Naive thymus-derived CD4-positive, alpha-beta T cell (primary cell): ENCODE results near the gene INTS1. TPM values are rescaled to one million over a fixed set of nuclear protein-coding genes. Genes with fewer than 3 reads are reported as not detected.

Experiments used
- ATAC-seq: fragments of 150-1000 bp; cut with Tn5 transposase; 2 replicates; pipeline ENCODE4 v1.10.0; 2021; ENCODE audit warnings: mild to moderate bottlenecking, moderate library complexity
- CTCF ChIA-PET: fragments of 350-600 bp; sonication (Branson Sonifier 250); formaldehyde crosslinking; loops from one replicate; lab custom pipeline; 2021; ENCODE audit warnings: antibody characterized with exemption; lab: Charles Lee
- POLR2A ChIA-PET: fragments of 350-600 bp; sonication (Branson Sonifier 250); formaldehyde crosslinking; loops from one replicate; lab custom pipeline; 2021; ENCODE audit warnings: antibody characterized with exemption, inconsistent platforms; lab: Charles Lee
- DNase-seq, 9 donors: peaks; one replicate each; pipeline versions ENCODE4 v3.0.0 to v3.0.0-alpha.2; 2020 to 2022; ENCODE audit warnings: mixed read lengths in 1 of 9
- H3K27ac ChIP-seq: one replicate; pipeline ENCODE4 v1.7.0; 2013; ENCODE audit warnings: mild to moderate bottlenecking, low read depth, low read length, moderate library complexity
- H3K27me3 ChIP-seq, 2 donors: one replicate each; pipeline ENCODE4 v1.7.0; 2013; ENCODE audit warnings: low read length in 2 of 2, mild to moderate bottlenecking in 2 of 2, moderate library complexity in 2 of 2; ENCODE audit not compliant: control insufficient read depth in 2 of 2, insufficient read depth in 2 of 2
- H3K36me3 ChIP-seq, 3 experiments: 1 replicate in 2 of 3; 2 replicates in 1 of 3; pipeline ENCODE4 v1.7.0; 2013; ENCODE audit warnings: low read length in 3 of 3, mild to moderate bottlenecking in 3 of 3, moderate library complexity in 1 of 3; ENCODE audit not compliant: insufficient read depth in 3 of 3, control insufficient read depth in 2 of 3
- H3K4me1 ChIP-seq, 2 donors: one replicate each; pipeline ENCODE4 v1.7.0; 2013; ENCODE audit warnings: low read length in 2 of 2, mild to moderate bottlenecking in 2 of 2, moderate library complexity in 1 of 2; ENCODE audit not compliant: control insufficient read depth in 2 of 2, insufficient read depth in 2 of 2
- H3K4me3 ChIP-seq: 2 replicates; pipeline ENCODE4 v1.7.0; 2013; ENCODE audit warnings: mild to moderate bottlenecking, low read length
- H3K9me3 ChIP-seq, 3 experiments: 1 replicate in 2 of 3; 2 replicates in 1 of 3; pipeline ENCODE4 v1.7.0; 2013; ENCODE audit warnings: low read length in 3 of 3; ENCODE audit not compliant: control insufficient read depth in 2 of 3
- H3K27ac Mint-ChIP-seq, 9 donors: one replicate each; pipeline ENCODE4 v1.8.0; 2020 to 2022; ENCODE audit warnings: mixed read lengths in 9 of 9, mild to moderate bottlenecking in 8 of 9, moderate library complexity in 5 of 9, inconsistent platforms in 2 of 9
- H3K27me3 Mint-ChIP-seq, 5 donors: one replicate each; pipeline ENCODE4 v1.8.0; 2021 to 2022; ENCODE audit warnings: mixed read lengths in 5 of 5, mild to moderate bottlenecking in 1 of 5
- H3K36me3 Mint-ChIP-seq, 5 donors: one replicate each; pipeline ENCODE4 v1.8.0; 2020 to 2022; ENCODE audit warnings: mixed read lengths in 5 of 5, mild to moderate bottlenecking in 3 of 5, inconsistent platforms in 1 of 5
- H3K4me1 Mint-ChIP-seq, 7 donors: one replicate each; pipeline ENCODE4 v1.8.0; 2020 to 2022; ENCODE audit warnings: mixed read lengths in 7 of 7, mild to moderate bottlenecking in 3 of 7, inconsistent platforms in 1 of 7
- H3K4me3 Mint-ChIP-seq, 10 donors: one replicate each; pipeline ENCODE4 v1.8.0; 2020 to 2022; ENCODE audit warnings: mild to moderate bottlenecking in 10 of 10, mixed read lengths in 10 of 10, moderate library complexity in 6 of 10, inconsistent platforms in 2 of 10
- H3K9me3 Mint-ChIP-seq, 11 donors: one replicate each; pipeline ENCODE4 v1.8.0; 2020 to 2022; ENCODE audit warnings: mixed read lengths in 11 of 11, mild to moderate bottlenecking in 4 of 11, inconsistent platforms in 1 of 11, moderate library complexity in 1 of 11
- intact Hi-C, 2 donors: fragments of 100-400 bp; cut with micrococcal nuclease; formaldehyde crosslinking; loops; one replicate each; pipeline ENCODE4 v1.15.1; 2023
- polyA plus RNA-seq, 2 donors: library from polyadenylated mRNA; unstranded; fragments of 300-500 nt; fragmentation: Illumina TruSeq; gene quantifications; one replicate each; pipeline ENCODE4 v1.2.3, GENCODE V29; 2021
- total RNA-seq, 6 experiments: library from RNA in 5 of 6; stranded (reverse) in 5 of 6; gene quantifications; 1 replicate in 5 of 6; 2 replicates in 1 of 6; pipeline ENCODE4 v1.2.3 and lab custom pipeline; 2021 to 2026

Gene INTS1
- total and polyA plus RNA-seq, 7 experiments from 2014 or later, result 15.1 to 157 (median 103) TPM

DNA sequence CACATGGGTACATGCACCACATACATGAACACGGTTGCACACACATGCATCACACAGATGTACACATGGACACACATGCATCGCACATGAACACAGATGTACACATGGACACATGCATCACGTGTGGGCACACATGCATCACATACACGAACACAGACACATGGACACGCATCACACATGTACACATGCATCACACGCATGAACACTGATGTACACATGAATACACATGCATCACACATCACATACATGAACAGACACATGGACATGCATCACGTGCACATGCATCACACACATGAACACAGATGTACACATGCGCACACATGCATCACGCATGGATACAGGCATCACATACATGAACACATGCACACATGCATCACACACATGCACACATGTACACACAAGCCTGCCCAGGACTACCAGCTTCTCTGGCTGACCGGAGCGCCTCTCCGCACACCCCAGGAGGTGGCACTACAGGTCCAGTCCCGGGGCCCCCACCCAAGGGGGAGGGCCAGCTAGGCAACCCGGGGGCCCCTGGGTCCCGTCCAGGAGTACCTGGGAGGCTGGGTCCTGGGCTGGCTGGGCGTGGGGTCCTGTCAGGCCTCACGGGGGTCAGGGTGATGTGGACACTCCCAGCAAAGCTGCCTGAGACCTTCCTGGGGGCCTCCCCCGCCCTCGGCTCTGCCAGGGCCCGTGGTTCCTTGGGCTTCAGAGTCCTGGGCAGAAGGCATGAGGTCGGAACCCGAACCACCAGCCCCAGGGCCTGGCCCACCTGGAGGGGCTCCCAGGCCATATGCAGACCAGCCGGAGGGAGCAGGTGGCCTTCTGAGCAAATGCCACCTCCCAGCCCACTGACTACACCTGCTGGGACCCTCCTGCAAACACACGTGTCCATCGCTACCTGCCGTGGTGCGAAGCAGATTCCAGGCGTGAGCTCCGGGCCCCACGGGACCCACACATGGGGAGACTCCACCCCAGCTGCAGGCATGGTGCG lies 64.5 kb downstream of the INTS1 start:
- H3K9me3 ChIP-seq, result no peaks in the 10 kb centered on the region
- H3K27ac ChIP-seq, result no peak overlapping the region
- ATAC-seq (no peak), DNase-seq (no peak)
- no peak overlapping the region for H3K4me3 Mint-ChIP-seq
- no peaks in the 10 kb centered on the region for H3K27me3 Mint-ChIP-seq
- H3K36me3 Mint-ChIP-seq, result no peaks in the 10 kb centered on the region
- H3K27ac Mint-ChIP-seq, result no peak overlapping the region
- H3K36me3 ChIP-seq, result no peaks in the 10 kb centered on the region
- H3K4me1 Mint-ChIP-seq, result no peaks in the 10 kb centered on the region
- POLR2A ChIA-PET, result no interaction called here
- H3K27me3 ChIP-seq, result no peaks in the 10 kb centered on the region
- H3K4me1 ChIP-seq, result no peaks in the 10 kb centered on the region
- H3K4me3 ChIP-seq, result no peak overlapping the region
- intact Hi-C loops, result no loop called here
- H3K9me3 Mint-ChIP-seq, result peaks cover 0 to 4% (median 0%) of the 10 kb centered on the region in 11 donors
- CTCF ChIA-PET, result no interaction called here

DNA sequence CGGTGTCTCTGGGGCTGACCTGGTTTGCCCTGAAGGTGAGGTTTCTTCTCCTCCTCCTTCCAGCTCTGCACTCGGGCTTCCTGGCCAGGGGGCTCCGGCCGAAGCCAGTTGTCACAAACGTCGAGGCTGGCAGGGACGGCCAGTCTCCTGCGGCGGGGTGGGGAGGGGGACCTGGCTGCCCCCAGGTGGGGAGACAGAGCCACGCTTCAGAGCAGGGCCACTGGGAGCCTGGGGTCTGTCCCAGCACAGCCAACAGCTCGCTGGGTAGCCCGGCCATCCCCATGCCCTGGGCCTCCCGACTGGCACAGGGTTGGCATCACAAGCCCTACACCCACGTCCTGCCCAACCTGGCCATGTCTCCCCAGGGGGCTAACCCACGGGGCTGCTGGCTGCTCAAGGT lies 65.4 kb downstream of the INTS1 start:
- no peak overlapping the region for H3K4me3 Mint-ChIP-seq
- H3K36me3 Mint-ChIP-seq, result no peaks in the 10 kb centered on the region
- H3K27ac Mint-ChIP-seq, result no peak overlapping the region
- H3K9me3 Mint-ChIP-seq, result peaks cover 0 to 4% (median 0%) of the 10 kb centered on the region in 11 donors
- H3K4me1 Mint-ChIP-seq, result no peaks in the 10 kb centered on the region
- intact Hi-C loops, result no loop called here
- Histone ChIP-seq H3K27me3 (no peaks in the 10 kb centered on the region), H3K9me3 (no peaks in the 10 kb centered on the region), H3K4me1 (no peaks in the 10 kb centered on the region), H3K4me3 (no peak overlapping the region), H3K27ac (no peak overlapping the region), H3K36me3 (no peaks in the 10 kb centered on the region)
- POLR2A ChIA-PET, result no interaction called here
- no peak for ATAC-seq
- CTCF ChIA-PET, result interaction anchor here (1.2 kb wide), 1 partner anchor 21 kb away, joined by 4 read pairs; no protein-coding TSS in a partner anchor
- H3K27me3 Mint-ChIP-seq, result no peaks in the 10 kb centered on the region
- no peak for DNase-seq

DNA sequence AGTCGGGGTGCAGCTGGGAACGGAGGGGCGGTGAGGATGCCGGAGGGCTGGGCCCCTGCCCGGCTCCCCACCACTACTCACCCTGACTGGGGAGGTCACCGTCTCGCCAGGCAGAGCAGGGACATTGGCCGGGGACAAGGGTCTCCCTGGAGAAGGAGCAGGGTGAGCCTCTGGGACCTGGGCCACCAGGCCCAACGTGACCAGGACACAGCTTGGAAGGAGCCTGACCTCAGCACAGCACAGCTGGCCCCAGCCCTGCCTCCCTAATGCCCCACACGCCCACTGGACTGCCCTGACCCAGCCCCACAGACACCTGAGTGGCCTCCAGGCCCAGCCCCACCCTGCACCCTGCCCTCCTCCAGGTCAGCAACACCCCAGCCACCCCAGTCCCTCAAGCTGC lies 66.0 kb downstream of the INTS1 start:
- ChIA-PET CTCF (interaction anchor here (1.2 kb wide), 1 partner anchor 21 kb away, joined by 4 read pairs; no protein-coding TSS in a partner anchor), POLR2A (no interaction called here)
- Histone ChIP-seq H3K27ac (no peak overlapping the region), H3K36me3 (no peaks in the 10 kb centered on the region), H3K27me3 (no peaks in the 10 kb centered on the region), H3K4me1 (no peaks in the 10 kb centered on the region), H3K4me3 (no peak overlapping the region), H3K9me3 (no peaks in the 10 kb centered on the region)
- ATAC-seq (no peak), DNase-seq (no peak)
- H3K27ac Mint-ChIP-seq, result peak overlapping the region in 1 of 9 donors; percentile 72
- intact Hi-C loops, result no loop called here
- no peak overlapping the region for H3K4me3 Mint-ChIP-seq
- H3K4me1 Mint-ChIP-seq, result no peaks in the 10 kb centered on the region
- H3K9me3 Mint-ChIP-seq, result peaks cover 0 to 4% (median 0%) of the 10 kb centered on the region in 11 donors
- no peaks in the 10 kb centered on the region for H3K27me3 Mint-ChIP-seq
- H3K36me3 Mint-ChIP-seq, result no peaks in the 10 kb centered on the region

DNA sequence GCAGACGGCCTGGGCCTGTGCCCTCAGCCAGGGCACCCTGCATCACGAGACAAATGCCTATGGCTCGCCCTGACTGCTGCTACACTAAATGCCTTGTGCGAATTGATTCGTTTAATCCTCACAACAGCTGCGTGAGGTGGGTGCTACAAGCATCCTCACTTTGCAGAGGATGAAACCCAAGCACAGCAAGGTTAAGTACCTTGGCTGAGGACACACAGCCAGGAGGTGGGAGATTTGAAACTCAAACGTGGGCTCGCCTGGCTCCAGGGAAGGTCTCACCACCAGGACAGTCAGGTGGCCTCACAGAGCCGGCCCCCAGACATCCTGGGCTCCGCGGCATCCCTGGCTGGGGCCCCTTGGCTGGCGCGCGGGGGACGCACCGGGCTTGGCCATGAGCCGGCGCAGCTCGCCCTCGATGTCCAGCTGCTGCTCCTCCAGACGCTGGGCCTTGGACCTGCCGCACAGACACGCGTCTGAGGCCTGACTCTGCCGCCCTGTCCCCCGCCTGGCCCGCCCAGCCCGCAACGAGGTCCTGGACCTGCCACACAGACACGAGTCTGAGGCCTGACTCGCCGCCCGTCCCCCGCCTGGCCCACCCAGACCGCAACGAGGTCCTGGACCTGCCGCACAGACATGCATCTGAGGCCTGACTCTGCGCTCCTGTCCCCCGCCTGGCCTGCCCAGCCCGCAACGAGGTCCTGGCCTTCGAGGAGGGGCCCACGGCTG lies 66.9 kb downstream of the INTS1 start:
- H3K27ac ChIP-seq, result no peak overlapping the region
- H3K4me1 Mint-ChIP-seq, result peaks cover 2 to 5% (median 3%) of the 10 kb centered on the region in 7 donors
- no peak overlapping the region for H3K4me3 ChIP-seq
- H3K4me3 Mint-ChIP-seq, result no peak overlapping the region
- intact Hi-C loops, result no loop called here
- no peaks in the 10 kb centered on the region for H3K9me3 ChIP-seq
- no peaks in the 10 kb centered on the region for H3K36me3 Mint-ChIP-seq
- POLR2A ChIA-PET, result no interaction called here
- H3K9me3 Mint-ChIP-seq, result peaks cover 0 to 4% (median 0%) of the 10 kb centered on the region in 11 donors
- no peak overlapping the region for H3K27ac Mint-ChIP-seq
- H3K27me3 ChIP-seq, result no peaks in the 10 kb centered on the region
- peaks cover 0 to 4% (median 3%) of the 10 kb centered on the region in 5 donors for H3K27me3 Mint-ChIP-seq
- no peaks in the 10 kb centered on the region for H3K4me1 ChIP-seq
- CTCF ChIA-PET, result no interaction called here
- ATAC-seq (no peak), DNase-seq (no peak)
- H3K36me3 ChIP-seq, result no peaks in the 10 kb centered on the region

DNA sequence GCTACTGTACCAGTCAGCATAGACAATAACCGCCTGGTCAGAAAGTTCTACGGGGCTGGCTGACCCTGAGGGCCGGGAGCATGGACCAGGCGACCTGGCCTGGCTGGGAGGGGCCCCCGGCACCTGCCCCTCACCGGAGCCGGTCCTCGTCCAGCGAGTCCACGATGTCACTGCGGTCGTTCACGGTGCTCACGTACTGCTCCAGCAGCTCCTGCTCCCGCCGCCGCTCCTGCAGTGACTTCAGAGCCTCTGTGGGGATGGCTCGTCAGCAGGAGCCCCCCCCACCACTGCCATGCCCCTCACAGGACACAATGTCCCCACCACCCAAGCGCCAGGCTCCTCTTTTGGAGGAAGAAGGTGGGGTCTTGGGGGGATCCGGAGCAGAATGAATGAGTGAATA lies 67.6 kb downstream of the INTS1 start:
- no peaks in the 10 kb centered on the region for H3K4me1 ChIP-seq
- H3K4me3 ChIP-seq, result no peak overlapping the region
- Mint-ChIP-seq H3K4me1 (peaks cover 2 to 8% (median 4%) of the 10 kb centered on the region in 7 donors), H3K27ac (no peak overlapping the region), H3K36me3 (no peaks in the 10 kb centered on the region), H3K27me3 (peaks cover 0 to 6% (median 4%) of the 10 kb centered on the region in 5 donors), H3K4me3 (no peak overlapping the region), H3K9me3 (peaks cover 0 to 4% (median 0%) of the 10 kb centered on the region in 11 donors)
- DNase-seq, result no peak
- no peaks in the 10 kb centered on the region for H3K36me3 ChIP-seq
- intact Hi-C loops, result no loop called here
- no peaks in the 10 kb centered on the region for H3K27me3 ChIP-seq
- ChIA-PET CTCF (no interaction called here), POLR2A (no interaction called here)
- no peaks in the 10 kb centered on the region for H3K9me3 ChIP-seq
- H3K27ac ChIP-seq, result no peak overlapping the region
- no peak for ATAC-seq

DNA sequence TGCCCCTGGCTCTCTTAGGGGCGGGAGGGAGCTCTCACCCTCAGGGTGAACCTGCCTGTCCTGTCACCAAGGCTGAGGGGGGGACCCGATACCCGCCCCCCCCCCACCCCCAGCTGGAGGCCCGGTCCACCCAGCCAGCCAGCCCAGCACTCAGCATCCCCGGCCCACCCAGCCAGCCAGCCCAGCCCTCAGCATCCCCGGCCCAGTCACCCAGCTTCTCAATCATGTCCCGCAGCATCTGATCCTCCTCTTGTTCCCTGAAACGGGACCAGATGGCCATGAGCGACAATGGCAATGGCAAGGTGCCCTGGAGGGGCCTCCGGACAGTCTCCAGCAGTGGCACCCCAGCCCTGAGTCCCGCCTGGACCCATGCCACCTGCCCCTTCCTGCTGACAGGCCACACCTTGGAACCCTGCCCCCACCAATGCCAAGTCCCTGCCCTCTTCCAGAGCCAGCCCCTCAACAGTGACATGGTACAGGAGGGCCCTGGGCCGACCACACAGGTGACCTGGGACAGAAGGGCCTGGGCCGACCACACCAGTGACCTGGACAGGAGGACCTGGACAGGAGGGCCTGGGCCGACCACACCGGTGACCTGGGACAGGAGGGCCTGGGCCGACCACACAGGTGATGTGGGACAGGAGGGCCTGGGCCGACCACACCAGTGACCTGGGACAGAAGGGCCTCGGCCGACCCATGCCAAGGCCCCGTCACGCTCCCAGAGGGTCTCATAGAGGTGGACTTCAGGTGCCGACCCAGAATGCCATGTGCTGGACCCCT lies 69.1 kb downstream of the INTS1 start:
- H3K36me3 ChIP-seq, result no peaks in the 10 kb centered on the region
- ChIA-PET POLR2A (no interaction called here), CTCF (no interaction called here)
- H3K27ac ChIP-seq, result no peak overlapping the region
- H3K4me3 Mint-ChIP-seq, result no peak overlapping the region
- H3K27me3 Mint-ChIP-seq, result peaks cover 0 to 6% (median 4%) of the 10 kb centered on the region in 5 donors
- H3K27ac Mint-ChIP-seq, result no peak overlapping the region
- H3K9me3 Mint-ChIP-seq, result peaks cover 0 to 4% (median 0%) of the 10 kb centered on the region in 11 donors
- H3K4me1 ChIP-seq, result no peaks in the 10 kb centered on the region
- H3K9me3 ChIP-seq, result no peaks in the 10 kb centered on the region
- no peak overlapping the region for H3K4me3 ChIP-seq
- ATAC-seq (no peak), DNase-seq (no peak)
- peaks cover 2 to 8% (median 4%) of the 10 kb centered on the region in 7 donors for H3K4me1 Mint-ChIP-seq
- no peaks in the 10 kb centered on the region for H3K36me3 Mint-ChIP-seq
- intact Hi-C loops, result no loop called here
- H3K27me3 ChIP-seq, result no peaks in the 10 kb centered on the region
